CD4-positive, alpha-beta T cell treated with Interleukin-2 at 100 ng/mL for 4 hours (primary cell): ENCODE data around the gene NPR1.
"Not testable (repeated sequence)": the region's sequence is repeated elsewhere in the genome, so short reads cannot be mapped to it uniquely, and the experiment has no call there.

ENCODE experiments used
- DNase-seq: peaks from one replicate; pipeline ENCODE4 v3.0.0-alpha.2; 2020; ENCODE audit warnings: low spot score

Gene NPR1

DNA sequence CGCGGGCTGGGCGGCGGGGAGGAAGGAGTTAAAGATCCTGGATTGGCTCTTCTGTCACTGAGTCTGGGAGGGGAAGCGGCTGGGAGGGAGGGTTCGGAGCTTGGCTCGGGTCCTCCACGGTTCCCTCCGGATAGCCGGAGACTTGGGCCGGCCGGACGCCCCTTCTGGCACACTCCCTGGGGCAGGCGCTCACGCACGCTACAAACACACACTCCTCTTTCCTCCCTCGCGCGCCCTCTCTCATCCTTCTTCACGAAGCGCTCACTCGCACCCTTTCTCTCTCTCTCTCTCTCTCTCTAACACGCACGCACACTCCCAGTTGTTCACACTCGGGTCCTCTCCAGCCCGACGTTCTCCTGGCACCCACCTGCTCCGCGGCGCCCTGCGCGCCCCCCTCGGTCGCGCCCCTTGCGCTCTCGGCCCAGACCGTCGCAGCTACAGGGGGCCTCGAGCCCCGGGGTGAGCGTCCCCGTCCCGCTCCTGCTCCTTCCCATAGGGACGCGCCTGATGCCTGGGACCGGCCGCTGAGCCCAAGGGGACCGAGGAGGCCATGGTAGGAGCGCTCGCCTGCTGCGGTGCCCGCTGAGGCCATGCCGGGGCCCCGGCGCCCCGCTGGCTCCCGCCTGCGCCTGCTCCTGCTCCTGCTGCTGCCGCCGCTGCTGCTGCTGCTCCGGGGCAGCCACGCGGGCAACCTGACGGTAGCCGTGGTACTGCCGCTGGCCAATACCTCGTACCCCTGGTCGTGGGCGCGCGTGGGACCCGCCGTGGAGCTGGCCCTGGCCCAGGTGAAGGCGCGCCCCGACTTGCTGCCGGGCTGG lies at the start of gene NPR1:
TSS of gene NPR1 (plus strand) at position 170 of the 818 bp plus-strand sequence. CDS start at position 591, 421 bp downstream.
- DNase-seq: no peak

DNA sequence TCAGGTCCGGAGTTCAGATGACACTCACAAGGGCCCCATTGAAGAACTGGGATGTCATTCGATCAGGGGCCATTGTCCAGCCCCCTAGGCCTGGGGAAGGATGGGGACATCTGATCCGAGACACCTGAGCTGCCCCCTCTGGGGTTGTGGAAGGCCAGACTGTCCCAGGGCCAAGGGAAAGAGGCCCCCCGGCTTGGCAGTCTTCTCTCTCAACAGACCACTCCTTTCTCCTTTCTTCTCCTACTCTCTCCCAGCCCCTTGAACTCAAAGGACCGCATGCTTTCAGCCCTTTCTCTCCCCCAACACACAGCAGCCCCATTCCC lies 49.2 kb upstream of the NPR1 start:
- no peak for DNase-seq

DNA sequence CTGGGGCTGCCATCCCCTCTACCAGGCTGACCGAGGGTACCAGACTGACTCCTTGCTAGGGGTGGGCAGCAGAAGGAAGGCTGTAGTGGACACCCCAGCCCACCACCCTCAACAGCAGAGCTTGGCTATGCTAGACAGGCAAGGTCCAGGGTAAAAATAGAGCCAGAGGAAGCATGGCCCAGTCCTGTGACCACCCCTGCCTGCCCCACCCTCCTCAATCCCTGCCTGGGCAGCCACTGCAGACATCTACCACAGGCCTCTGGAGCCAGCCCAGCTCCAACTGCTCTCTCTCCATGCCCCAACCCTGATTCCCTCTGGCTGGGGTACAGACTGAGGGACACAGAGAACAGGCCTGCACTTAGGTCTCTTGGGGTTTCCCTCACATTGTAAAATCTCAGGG lies 48.5 kb upstream of the NPR1 start:
- no peak for DNase-seq

DNA sequence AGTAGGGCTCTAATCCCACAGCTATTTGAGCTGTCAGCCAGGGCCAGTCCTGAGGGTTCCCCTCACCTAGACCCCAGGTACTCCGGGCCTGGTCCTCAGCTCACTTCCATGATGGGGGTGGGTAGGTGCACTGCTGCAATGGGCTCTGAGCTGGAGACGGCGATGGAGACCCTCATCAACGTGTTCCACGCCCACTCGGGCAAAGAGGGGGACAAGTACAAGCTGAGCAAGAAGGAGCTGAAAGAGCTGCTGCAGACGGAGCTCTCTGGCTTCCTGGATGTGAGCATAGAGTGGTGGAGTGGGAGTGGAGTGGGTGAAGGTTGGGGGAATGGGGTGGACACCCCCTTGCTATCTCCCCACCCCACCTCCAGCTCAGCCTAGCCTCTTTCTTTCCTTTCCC lies 48.1 kb upstream of the NPR1 start:
- DNase-seq: no peak

DNA sequence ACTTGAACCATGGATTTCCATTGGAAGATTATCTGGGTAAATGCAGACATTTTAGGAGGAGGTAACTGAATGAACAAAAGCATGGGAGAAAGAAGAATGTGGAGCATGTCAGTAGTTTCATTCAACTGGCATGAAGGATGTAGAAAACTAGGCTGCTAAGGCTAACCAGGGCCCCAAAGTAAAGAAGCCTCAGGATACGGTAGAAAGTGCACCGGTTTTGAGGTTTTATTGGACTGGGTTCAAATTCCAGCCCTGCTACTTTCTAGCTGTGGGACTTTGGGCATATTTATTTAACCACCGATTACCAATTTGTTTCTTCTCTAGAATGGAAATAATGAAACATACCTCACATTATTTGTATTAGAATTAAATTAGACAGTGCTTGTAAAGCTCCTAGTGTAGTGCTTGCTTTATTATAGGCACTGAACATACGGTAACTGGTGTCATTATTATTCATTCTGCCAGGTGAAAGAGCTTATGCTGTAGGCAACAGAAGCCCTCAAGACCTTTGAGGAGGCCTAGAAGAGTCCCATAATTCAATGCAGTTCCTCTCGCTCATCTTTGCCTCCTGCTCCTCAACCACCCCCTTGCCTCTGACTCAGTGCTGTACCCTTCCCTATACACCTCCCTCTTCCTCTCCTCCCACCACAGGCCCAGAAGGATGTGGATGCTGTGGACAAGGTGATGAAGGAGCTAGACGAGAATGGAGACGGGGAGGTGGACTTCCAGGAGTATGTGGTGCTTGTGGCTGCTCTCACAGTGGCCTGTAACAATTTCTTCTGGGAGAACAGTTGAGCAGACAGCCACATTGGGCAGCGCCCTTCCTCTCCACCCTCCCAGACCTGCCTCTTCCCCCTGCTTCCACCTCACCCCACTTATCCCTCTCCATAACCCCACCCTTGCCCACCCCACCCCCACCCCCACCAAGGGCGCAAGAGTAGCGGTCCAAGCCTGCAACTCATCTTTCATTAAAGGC lies 47.2 kb upstream of the NPR1 start:
- DNase-seq: no peak

DNA sequence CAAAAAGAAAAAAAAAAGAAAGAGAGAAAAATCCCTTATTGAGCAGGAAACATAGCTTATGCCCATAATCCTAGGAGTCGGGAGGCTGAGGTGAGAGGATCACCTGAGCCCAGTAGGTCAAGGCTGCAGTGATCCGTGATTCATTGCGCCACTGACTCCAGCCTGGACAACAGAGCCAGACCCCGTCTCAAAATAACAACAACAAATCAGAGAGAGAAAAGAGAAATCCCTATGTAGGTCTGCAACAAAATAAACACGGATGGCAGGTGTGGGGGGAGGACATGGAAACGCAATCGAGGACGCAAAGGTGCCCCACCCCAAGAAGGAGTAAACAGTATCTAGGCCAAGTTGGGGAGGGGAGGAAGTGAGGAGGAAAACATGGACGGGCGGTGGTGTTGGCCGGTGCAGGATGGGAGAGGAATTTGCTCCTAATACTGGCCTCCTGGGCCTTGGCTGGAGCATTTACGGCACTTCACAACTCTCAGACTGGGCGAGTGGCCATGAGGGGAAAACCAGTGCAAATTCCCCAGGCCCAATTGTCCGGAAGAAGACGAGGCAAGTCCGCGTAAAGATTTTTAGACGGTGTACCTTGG lies 45.2 kb upstream of the NPR1 start:
- no peak for DNase-seq

DNA sequence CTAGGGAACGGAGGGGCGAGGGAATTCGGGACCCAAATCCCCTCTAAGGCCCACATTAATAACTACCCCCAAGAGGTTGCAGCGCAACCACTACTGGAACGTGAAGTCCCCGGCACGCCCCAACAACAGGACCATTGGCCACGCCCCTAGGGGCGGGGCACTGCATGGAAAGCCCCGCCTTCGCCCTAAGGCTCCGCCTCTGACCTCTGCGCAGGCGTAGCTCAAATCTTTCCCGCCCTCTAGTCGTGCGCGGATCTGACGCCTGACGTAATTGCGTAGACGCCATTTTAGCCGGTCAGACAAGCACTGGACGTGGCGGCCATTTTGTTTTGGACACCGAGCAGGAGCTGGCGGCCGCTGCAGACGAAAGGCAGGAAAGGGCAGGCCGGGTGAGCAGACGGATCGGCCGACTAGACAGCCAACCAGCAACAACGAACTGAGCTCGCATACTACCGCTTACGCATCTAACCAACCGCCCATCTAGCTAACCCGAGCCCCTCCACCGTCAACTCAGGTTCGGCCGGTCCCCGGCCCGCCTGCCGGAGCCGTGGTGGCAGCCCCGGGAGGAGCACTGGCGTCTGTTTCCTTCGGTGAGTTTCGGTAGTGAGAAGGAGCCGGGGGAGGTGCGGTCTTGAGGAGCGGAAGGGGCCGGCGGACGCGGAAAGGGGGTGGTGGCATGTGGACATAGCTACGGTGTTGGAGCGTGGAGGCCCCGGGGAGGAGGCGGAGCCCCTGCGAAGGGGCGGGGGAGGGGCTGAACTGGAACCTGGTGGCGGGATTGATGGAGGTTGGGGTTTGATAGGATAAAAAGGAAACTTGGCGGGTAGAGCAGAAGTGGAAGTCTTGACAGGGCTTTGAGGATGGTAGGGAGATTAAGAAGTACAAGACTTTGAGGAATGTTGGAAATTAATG lies 44.5 kb upstream of the NPR1 start, which contains the start of gene CHTOP:
TSS of gene CHTOP (plus strand) at position 313 of the 912 bp plus-strand sequence. CDS start 2,523 bp downstream, outside the sequence.
- DNase-seq: peak; percentile 96

DNA sequence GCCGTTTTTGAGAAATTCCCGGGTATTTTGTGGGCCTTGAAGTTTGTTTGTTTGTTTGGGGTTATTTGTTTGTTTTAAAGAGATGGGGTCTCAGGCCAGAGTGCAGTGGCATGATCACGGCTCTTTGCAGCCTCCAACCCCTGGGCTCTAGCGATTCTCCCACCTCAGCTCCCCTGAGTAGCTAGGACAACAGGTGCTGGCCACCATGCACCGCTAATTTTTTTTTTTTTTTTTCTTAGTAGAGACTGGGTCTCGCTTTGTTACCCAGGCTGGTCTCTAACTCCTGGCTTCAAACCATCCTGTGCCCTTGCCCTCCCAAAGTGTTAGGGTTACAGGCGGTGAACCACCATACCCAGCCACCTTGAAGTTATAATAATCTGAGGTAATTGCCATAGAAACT lies 42.6 kb upstream of the NPR1 start:
- DNase-seq: no peak

DNA sequence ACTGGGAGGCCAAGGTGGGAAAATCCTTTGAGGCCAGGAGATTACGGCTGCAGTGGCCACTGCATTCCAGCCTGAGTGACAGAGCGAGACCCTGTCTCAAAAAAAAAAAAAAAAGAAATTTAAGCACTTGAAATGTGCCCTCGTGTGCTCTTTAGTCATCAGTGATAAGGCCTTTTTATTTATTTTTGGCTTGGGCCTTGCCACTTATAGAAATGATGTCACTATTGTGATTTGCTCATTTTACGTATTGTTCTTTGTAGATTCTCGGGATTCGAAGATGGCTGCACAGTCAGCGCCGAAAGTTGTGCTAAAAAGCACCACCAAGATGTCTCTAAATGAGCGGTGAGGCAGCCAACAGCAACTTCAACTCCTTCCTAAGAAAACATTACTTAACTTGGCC lies 42.2 kb upstream of the NPR1 start:
- no peak for DNase-seq

DNA sequence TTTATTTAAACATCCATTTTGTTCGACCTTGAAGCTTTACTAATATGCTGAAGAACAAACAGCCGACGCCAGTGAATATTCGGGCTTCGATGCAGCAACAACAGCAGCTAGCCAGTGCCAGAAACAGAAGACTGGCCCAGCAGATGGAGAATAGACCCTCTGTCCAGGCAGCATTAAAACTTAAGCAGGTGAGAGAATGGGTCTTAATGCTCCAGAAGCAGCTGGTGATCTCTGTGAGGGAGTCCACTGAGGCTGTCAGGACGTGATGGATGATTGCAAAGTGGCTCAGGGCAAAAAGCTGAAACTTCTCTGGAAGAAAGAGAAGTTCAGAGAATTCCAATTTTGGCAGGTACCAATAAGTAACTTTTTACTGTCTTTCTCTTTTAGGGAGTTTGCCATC lies 40.2 kb upstream of the NPR1 start:
- DNase-seq: no peak

DNA sequence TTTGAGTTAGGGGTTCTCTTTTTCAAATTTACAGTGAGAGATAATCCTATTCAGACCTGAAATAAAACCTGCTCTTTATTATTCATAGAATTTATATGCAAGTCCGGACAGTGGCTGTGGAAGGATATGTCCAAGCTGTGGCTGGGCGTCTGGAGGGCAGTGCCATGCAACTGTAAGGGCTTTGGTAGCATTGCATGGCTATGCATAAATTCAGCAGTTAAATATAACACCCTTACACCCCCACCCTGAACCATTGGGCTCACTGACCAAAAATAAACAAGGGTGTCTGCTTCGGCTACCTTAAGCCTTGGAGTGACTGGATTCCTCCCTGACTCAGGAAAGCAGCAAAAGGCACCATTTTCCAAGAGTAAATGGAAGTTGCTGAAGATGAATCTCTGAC lies 39.2 kb upstream of the NPR1 start:
- DNase-seq: no peak

DNA sequence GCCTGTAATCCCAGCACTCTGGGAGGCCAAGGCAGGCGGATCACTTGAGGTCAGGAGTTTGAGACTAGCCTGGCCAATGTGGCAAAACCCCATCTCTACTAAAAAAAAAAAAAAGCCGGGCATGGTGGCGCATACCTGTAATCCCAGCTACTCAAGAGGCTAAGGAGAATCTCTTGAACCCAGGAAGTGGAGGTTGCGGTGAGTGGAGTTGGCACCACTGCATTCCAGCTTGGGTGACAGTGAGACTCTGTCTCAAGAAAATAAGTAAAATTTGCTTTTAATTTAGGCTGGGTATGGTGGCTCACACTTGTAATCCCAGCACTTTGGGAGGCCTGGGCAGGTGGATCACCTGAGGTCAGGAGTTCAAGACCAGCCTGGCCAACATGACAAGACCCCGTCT lies 38.3 kb upstream of the NPR1 start:
- not testable (repeated sequence) for DNase-seq

DNA sequence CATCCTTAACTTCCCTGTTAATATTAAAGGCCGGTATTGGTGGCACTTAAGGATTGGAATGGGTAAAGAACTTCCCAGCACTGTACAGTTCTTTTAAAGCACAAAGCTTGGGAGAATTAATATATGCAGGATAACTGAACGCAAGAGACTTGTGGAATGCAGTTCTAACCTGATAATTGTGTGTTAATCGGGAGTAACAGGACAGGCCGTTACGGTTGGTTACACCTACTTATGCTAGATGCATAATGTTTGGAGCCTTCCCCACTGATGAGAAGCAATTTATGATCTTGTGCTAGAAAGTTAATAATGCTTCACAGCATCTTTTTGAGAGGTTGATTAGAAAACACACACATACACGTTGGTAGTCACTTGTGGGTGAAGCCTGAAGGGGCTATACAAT lies 37.6 kb upstream of the NPR1 start:
- DNase-seq: no peak

DNA sequence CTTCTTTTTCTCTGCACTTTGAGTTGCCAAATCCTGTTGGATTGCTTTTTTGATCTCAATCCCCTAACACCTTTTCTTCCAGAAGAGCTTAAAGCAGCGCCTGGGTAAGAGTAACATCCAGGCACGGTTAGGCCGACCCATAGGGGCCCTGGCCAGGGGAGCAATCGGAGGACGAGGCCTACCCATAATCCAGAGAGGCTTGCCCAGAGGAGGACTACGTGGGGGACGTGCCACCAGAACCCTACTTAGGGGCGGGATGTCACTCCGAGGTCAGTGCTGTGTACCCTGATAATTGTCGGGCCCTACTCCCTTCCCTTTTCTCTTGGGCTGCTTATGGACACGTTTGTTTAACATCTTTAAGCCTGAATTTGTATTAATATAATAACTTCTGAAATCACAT lies 36.3 kb upstream of the NPR1 start:
- no peak for DNase-seq

DNA sequence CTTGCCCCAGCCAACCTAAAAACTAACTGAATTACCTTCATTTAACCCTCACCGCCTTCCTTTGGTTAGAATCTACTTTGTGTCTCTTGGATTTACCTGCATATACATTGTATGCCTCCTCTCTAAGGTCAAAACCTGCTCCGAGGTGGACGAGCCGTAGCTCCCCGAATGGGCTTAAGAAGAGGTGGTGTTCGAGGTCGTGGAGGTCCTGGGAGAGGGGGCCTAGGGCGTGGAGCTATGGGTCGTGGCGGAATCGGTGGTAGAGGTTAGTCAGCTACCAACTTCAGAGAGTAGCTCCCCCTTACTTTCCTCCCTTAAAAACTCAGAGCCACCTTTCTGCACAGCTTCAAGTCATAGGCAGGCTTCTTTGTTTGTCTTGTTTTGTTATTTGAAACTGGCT lies 35.4 kb upstream of the NPR1 start:
- DNase-seq: no peak

DNA sequence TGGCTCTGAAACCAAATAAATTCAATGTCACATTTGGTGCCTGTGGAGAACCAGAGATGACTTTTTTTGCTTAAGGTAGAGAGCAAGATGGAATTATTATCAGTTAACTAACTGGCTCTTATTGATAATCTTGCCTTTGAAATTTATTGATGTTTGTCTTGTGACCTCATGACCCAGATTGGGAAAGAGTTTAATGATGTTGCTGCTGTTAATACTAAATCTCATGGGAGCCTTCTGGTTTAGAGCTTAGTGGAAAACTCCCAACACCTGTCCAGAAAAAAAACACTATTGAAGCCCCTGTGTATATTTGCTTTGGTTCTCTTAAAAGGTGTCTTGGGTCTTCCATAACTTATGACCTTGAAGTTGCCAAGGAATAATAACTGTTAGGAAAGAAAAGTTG lies 34.7 kb upstream of the NPR1 start:
- no peak for DNase-seq

DNA sequence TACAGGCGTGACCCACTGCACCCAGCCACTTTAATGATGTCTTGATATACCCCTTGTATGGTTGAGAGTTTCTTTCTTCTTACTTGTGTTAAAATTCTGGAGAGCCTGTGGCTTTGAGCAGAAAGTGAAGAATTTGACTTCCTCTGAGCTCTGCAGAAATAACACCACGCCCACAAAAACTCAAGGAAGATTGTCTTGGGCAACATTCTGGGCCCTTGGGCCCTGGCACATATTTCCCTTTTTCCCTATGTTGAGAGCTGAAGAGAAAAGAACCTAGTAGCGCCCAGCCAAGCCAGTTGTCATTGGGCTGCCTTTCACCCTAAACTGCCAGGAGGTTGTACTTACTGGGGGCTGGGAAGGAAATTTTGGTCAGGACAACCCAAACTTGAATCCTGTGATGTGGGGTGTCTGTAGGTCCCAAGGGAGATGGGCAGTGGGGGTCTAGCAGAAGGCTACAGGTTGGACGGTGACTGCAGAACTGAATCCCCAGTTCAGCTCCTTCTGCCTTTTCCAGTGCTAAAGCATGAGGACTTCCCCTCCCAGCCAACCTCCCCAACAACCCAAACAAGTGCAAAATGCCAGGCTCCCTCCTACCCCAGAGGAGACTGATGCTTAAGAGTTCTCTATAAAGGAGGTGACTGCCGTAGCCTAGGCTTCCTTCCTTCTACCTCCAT lies 31.7 kb upstream of the NPR1 start:
- DNase-seq: no peak

DNA sequence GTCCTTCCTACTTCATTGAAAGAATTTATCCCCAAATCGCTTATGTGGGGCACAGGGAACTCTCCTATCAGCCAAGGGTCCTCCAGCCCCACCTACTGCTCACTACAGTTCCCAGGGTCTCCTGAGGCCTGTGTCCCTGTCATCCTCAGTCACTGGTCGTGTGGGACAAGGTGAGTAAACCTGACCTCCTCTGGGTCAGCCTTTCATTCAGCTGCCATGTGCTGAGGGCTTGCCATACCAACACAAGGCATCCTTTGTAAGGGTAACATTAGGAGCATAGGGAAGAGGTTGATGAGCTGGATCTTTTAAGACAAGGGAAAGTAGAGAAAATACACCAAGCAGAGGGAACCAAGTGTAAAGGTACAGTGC lies 31.2 kb upstream of the NPR1 start:
- no peak for DNase-seq

DNA sequence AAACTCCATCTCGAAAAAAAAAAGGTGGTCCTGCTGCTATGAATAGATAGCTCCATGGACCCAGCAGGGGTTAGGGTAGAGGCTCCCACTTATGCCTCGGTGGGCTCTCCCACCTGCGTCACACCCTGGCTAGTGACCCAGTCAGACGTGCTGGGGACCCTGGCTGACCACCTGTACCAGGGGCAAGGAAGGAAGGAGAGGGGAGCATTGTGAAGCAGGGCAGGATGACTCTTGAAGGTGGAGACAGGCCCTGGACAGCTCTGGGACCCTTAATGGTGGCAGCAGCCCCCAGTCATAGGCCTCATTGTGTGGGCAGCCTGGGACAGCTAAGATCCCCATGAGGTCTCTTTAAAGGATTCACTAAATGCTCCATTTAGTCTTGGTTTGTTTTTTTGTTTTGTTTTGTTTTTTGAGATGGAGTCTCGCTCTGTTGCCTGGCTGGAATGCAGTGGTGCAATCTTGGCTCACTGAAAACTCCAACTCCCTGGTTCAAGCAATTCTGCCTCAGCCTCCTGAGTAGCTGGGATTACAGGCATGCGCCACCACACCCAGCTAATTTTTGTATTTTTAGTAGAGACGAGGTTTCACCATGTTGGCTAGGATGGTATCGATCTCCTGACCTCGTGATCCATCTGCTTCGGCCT lies 30.4 kb upstream of the NPR1 start:
- DNase-seq: no peak

DNA sequence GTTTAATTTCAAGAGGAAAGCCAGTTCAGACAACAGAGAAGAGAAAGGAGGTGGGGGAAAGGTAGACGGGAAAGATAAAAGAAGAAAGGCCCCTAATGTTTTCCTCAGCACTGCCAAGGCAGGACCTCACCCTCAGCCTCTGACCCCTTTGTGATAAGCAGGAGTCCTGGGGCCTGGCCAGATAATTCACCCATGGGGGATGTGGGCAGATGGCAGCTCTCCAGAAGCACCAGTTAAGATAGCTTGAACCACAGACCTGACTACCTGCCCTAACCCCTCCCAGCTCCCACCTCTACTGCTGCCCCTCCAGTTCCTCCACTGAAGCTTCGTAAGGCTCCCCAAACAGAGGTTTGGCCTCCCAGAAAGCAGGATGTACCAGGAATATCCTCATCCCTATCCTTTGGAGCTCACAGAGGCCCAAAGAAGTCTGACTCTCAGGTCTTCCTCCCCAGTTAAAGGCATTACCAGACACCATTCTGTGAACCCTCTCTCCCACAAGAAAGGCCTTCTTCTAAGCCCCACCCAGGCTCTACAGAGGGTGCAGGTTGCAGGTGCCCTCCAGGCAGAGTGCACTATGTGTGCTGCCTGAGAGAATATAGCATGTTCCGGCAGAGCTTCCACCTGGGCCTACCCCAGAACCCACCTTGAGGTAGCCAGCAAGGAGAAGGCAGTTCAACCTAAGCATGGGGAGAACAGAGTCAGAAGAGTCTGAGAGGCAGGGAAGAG lies 29.2 kb upstream of the NPR1 start:
- peak; percentile 35 for DNase-seq
